Hematopoietic multipotent progenitor cell treated with erythropoietin and hydrocortisone succinate and interleukin-3 and kit ligand, for 6 days (in vitro differentiated cells): ENCODE results near the gene RIPK4.

Experiments
- DNase-seq: peaks from one replicate; pipeline ENCODE4 v3.0.0-alpha.2; 2015

Gene RIPK4

GRCh38 chr21:41752231-41752681 lies 14.6 kb downstream of the RIPK4 start:
- no peak for DNase-seq

- no peak for DNase-seq
These were observed 15.2 kb downstream of the RIPK4 start for GRCh38 chr21:41751611-41752011.

- no peak for DNase-seq
These were observed 16.2 kb downstream of the RIPK4 start for GRCh38 chr21:41750532-41751151.

- no peak for DNase-seq
These were observed 16.8 kb downstream of the RIPK4 start for GRCh38 chr21:41750051-41750450.

GRCh38 chr21:41749286-41749685 lies 17.6 kb downstream of the RIPK4 start:
- no peak for DNase-seq

GRCh38 chr21:41747943-41748738 lies 18.7 kb downstream of the RIPK4 start:
- DNase-seq = no peak

GRCh38 chr21:41746744-41747006 lies 20.2 kb downstream of the RIPK4 start:
- no peak for DNase-seq

- DNase-seq = no peak
These were observed 20.7 kb downstream of the RIPK4 start for GRCh38 chr21:41745971-41746743.

- DNase-seq = no peak
These were observed 21.6 kb downstream of the RIPK4 start for GRCh38 chr21:41745026-41745820.

GRCh38 chr21:41744028-41744930 lies 22.6 kb downstream of the RIPK4 start:
- no peak for DNase-seq

- DNase-seq = no peak
These were observed 23.4 kb downstream of the RIPK4 start for GRCh38 chr21:41743321-41744027.

GRCh38 chr21:41742073-41742875 lies 24.6 kb downstream of the RIPK4 start:
- DNase-seq = no peak

- no peak for DNase-seq
These were observed 25.4 kb downstream of the RIPK4 start for GRCh38 chr21:41741253-41742072.

- no peak for DNase-seq
These were observed 26.1 kb downstream of the RIPK4 start for GRCh38 chr21:41740604-41741252.

- no peak for DNase-seq
These were observed 26.9 kb downstream of the RIPK4 start for GRCh38 chr21:41739936-41740335.

GRCh38 chr21:41739011-41739410 lies 27.8 kb downstream of the RIPK4 start:
- no peak for DNase-seq

- DNase-seq = no peak
These were observed 29.1 kb downstream of the RIPK4 start for GRCh38 chr21:41737651-41738324.

GRCh38 chr21:41736423-41736822 lies 30.4 kb downstream of the RIPK4 start:
- DNase-seq = no peak
